ENCODE data around the gene NFIX.

DNA sequence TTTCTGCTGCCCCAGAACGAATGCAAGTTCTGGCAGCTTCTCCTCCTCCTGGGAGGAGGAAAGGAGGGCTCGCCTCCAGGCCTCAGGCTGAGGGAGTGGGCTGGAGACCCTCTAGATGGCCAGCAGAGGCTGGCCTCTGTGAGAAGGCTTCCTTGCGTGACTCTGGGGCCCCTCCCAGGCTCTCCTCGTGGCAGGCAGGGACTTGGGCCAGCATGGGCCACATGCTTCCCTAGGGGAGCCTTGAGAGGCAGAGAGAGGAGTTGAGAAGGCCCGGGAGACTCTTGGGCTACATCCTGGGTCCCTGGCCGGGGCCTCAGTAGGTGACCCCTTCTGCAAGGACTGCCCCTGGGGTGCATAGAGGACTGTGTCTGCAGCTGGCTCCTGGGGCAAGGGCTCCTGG is 81.5 kb downstream of the NFIX start:
- TF ChIP-seq, protein P1, sequence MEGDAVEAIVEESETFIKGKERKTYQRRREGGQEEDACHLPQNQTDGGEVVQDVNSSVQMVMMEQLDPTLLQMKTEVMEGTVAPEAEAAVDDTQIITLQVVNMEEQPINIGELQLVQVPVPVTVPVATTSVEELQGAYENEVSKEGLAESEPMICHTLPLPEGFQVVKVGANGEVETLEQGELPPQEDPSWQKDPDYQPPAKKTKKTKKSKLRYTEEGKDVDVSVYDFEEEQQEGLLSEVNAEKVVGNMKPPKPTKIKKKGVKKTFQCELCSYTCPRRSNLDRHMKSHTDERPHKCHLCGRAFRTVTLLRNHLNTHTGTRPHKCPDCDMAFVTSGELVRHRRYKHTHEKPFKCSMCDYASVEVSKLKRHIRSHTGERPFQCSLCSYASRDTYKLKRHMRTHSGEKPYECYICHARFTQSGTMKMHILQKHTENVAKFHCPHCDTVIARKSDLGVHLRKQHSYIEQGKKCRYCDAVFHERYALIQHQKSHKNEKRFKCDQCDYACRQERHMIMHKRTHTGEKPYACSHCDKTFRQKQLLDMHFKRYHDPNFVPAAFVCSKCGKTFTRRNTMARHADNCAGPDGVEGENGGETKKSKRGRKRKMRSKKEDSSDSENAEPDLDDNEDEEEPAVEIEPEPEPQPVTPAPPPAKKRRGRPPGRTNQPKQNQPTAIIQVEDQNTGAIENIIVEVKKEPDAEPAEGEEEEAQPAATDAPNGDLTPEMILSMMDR (IDR thresholded peaks at IDR 0.05) = no peak
- TF ChIP-seq POLR2A (IDR thresholded peaks at IDR 0.05) = no peak
